Muscle of leg (tissue), 11 donors: ENCODE measurements around the gene PTPN13. TPM values are rescaled to one million over a fixed set of nuclear protein-coding genes. Genes with fewer than 3 reads are reported as not detected.
"Not testable (repeated sequence)": the region's sequence is repeated elsewhere in the genome, so short reads cannot be mapped to it uniquely, and the experiment has no call there.

Source experiments
- DNase-seq: peaks from one replicate; pipeline ENCODE4 v3.0.0; 2013
- H3K27ac ChIP-seq: one replicate; pipeline ENCODE4 v1.5.1; 2013; ENCODE audit warnings: mild to moderate bottlenecking, low read length, control low read depth
- H3K27me3 ChIP-seq: one replicate; pipeline ENCODE4 v1.6.1; 2013; ENCODE audit warnings: low read length; ENCODE audit not compliant: control insufficient read depth, insufficient read depth
- H3K36me3 ChIP-seq: one replicate; pipeline ENCODE4 v1.6.1; 2013; ENCODE audit warnings: low read length; ENCODE audit not compliant: control insufficient read depth, insufficient read depth
- H3K4me1 ChIP-seq: one replicate; pipeline ENCODE4 v1.6.1; 2013; ENCODE audit warnings: low read length; ENCODE audit not compliant: control insufficient read depth, insufficient read depth
- H3K4me3 ChIP-seq: one replicate; pipeline ENCODE4 v1.5.1; 2013; ENCODE audit warnings: low read length, control low read depth
- H3K9me3 ChIP-seq: replicated peaks from 2 replicates; pipeline ENCODE4 v1.6.1; 2013; ENCODE audit warnings: low read depth, low read length; ENCODE audit not compliant: control insufficient read depth
- WGBS: methylation state at CpG from one replicate; pipeline ENCODE4 v1.1.5; 2013; ENCODE audit warnings: missing lambda C conversion rate; ENCODE audit not compliant: insufficient coverage; 5-methylcytosine and 5-hydroxymethylcytosine counted together
- polyA plus RNA-seq, 8 donors: library from polyadenylated mRNA; unstranded; fragments of 120-200 nt; gene quantifications; one replicate each; pipeline versions ENCODE4 v1.2.1 to v1.2.3, GENCODE V29; 2013; ENCODE audit warnings: inconsistent platforms in 1 of 8, low replicate concordance in 1 of 8; ENCODE audit not compliant: insufficient read length in 8 of 8, insufficient read depth in 1 of 8
- total RNA-seq: library from RNA; stranded (reverse); fragments of 120-200 nt; gene quantifications from one replicate; pipeline ENCODE4 v1.2.4, GENCODE V29; 2013

The PTPN13 gene
- total and polyA plus RNA-seq, 9 donors, result 2.8 to 14.2 (median 4.8) TPM

DNA sequence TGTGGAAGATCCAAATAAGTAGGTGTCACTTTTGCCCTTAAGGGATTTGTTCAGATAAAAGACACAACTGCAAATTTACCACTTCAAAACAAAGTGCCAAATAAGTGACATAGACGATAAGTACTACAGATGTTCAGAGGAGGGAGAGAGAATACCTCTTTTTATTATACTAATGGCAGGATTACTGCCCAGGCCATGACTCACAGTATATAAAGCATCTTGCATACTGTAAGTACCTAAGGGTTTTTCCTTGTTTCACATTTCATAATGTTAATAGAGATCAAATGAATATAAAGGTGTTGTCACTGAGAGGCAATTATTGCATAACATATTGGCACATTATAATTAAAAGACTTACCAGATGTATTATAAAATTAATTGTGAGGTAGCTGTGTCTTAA lies 46.4 kb downstream of the PTPN13 start:
- no CpG with 5 or more reads among the region's 1 CpG for WGBS
- H3K27ac ChIP-seq, result no peak overlapping the region
- no peaks in the 10 kb centered on the region for H3K4me1 ChIP-seq
- H3K36me3 ChIP-seq, result no peaks in the 10 kb centered on the region
- no peak for DNase-seq
- no peaks in the 10 kb centered on the region for H3K27me3 ChIP-seq
- H3K9me3 ChIP-seq, result no peaks in the 10 kb centered on the region
- no peak overlapping the region for H3K4me3 ChIP-seq

DNA sequence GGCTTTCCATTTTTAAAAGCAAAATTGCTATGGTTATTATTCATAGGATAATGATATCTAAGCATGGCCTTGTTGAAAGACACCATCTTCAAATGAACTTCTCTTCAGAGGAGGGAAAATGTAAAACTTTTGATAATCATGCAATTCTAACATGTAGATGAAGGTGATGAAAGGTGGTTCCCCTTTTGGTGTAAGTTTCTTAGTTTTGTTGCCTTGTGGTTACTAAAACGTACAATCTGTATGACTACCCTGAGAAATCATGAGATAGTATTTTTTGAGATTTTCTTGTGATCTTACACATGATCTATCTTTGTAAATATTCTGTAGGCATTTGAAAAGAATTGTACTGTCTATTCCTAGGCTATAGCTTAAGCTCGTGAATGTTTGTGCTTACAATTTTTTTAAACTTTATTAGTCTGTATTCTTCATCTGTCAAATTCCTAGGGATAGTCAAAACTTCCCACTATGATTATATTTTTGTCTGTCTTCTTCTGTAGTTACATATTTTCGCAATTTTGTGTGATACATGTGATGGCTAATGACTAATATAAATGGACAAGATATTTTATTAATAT lies 47.5 kb downstream of the PTPN13 start:
- no peak overlapping the region for H3K4me3 ChIP-seq
- no peak overlapping the region for H3K27ac ChIP-seq
- no peaks in the 10 kb centered on the region for H3K4me1 ChIP-seq
- H3K36me3 ChIP-seq, result no peaks in the 10 kb centered on the region
- DNase-seq, result no peak
- WGBS, result no CpG with 5 or more reads among the region's 3 CpGs
- H3K27me3 ChIP-seq, result no peaks in the 10 kb centered on the region
- H3K9me3 ChIP-seq, result no peaks in the 10 kb centered on the region

DNA sequence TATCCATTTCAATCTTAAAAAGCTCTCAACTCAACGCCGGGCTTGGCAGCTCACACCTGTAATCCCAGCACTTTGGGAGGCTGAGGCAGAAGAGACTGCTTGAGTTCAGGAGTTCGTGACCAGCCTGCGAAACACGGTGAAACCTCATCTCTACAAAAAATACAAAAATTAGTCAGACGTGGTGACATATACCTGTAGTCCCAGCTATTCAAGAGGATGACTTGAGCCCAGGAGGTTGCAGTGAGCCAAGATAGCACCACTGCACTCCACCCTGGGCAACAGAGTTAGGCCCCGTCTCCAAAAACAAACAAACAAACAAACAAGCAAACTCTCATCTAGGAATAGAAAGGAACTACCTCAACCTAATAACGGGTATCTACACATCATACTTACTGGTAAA lies 50.8 kb downstream of the PTPN13 start:
- Histone ChIP-seq H3K36me3 (no peaks in the 10 kb centered on the region), H3K4me1 (no peaks in the 10 kb centered on the region), H3K9me3 (peaks cover 7% of the 10 kb centered on the region), H3K27ac (no peak overlapping the region), H3K4me3 (no peak overlapping the region), H3K27me3 (no peaks in the 10 kb centered on the region)
- 73% methylated on average over 2 of the region's 8 CpGs for WGBS
- DNase-seq, result no peak

DNA sequence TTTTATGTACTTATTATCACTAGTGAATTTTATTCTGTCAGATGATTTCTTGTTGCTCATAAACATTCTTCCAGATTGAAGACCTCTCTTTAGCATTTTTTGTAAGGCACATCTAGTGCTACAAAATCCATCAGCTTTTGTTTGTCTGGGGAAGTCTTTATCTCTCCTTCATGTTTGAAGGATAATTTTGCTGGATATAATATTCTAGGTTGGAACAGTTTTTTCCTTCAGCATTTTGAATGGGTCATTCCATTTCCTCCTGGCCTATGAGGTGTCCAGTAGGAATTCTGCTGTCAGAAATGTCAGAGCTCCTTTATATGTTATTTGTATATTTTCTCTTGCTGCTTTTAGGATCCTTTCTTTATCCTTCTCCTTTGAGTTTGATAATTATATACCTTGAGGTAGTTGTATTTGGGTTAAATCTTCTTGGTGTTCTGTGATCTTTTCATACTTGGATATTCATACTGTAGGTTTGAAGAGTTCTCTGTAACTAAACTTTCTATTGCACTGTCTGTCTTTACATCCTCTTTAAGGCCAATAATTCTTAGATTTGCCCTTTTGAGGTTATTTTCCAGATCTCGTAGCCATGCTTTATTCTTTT lies 58.3 kb downstream of the PTPN13 start:
- peaks cover 25% of the 10 kb centered on the region for H3K9me3 ChIP-seq
- no CpG with 5 or more reads among the region's 1 CpG for WGBS

DNA sequence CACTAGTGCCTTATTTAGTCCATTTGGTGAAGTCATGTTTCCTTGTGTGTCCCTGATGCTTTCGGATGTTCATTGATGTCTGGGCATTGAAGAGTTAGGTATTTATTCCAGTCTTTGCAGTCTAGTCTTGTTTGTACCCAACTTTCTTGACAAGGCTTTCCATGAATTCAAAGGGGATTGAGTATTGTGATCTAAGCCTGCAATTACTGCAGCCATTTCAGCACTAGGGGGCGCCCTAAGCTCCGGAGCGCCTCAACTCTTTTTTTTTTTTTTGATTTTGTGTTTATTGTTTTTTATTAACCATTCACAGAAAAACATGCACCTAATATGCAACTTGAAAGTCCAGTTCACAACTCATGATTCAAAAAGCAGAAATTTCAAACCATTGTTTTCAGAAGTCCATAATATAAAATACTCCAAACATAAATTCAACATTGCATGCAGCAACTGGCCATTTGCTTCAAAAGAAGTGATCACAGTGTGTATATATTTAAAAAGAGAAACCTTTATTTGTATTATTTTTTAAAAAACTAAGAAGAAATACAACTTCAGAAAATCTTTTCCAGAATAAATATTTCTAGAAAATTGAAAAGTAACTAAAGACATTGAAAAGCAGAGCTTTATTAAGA lies 59.2 kb downstream of the PTPN13 start:
- 88% methylated on average over 1 of the region's 4 CpGs for WGBS
- Histone ChIP-seq H3K9me3 (peaks cover 25% of the 10 kb centered on the region), H3K27ac (no peak overlapping the region)

More for the DNA sequence above, 58.3 kb downstream of the PTPN13 start:
- H3K36me3 ChIP-seq, result no peaks in the 10 kb centered on the region
- H3K27ac ChIP-seq, result no peak overlapping the region
- H3K4me1 ChIP-seq, result no peaks in the 10 kb centered on the region
- DNase-seq, result no peak
- H3K4me3 ChIP-seq, result no peak overlapping the region
- H3K27me3 ChIP-seq, result no peaks in the 10 kb centered on the region

DNA sequence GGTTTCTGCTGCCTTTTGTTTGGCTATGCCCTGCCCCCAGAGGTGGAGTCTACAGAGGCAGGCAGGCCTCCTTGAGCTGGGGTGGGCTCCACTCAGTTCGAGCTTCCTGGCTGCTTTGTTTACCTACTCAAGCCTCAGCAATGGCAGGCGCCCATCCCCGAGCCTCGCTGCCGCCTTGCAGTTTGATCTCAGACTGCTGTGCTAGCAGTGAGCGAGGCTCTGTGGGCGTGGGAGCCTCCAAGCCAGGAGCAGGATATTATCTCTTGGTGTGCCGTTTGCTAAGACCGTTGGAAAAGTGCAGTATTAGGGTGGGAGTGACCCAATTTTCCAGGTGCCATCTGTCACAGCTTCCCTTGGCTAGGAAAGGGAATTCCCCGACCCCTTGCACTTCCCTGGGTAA lies 62.7 kb downstream of the PTPN13 start:
- not testable (repeated sequence) for H3K4me3 ChIP-seq, H3K27ac ChIP-seq, DNase-seq, H3K36me3 ChIP-seq, H3K4me1 ChIP-seq, H3K27me3 ChIP-seq
- peaks cover 12% of the 10 kb centered on the region for H3K9me3 ChIP-seq
- 87% methylated on average over 9 of the region's 10 CpGs for WGBS

More for the DNA sequence above, 59.2 kb downstream of the PTPN13 start:
- no peaks in the 10 kb centered on the region for H3K27me3 ChIP-seq
- H3K4me1 ChIP-seq, result no peaks in the 10 kb centered on the region
- no peak for DNase-seq
- H3K36me3 ChIP-seq, result no peaks in the 10 kb centered on the region
- H3K4me3 ChIP-seq, result no peak overlapping the region

DNA sequence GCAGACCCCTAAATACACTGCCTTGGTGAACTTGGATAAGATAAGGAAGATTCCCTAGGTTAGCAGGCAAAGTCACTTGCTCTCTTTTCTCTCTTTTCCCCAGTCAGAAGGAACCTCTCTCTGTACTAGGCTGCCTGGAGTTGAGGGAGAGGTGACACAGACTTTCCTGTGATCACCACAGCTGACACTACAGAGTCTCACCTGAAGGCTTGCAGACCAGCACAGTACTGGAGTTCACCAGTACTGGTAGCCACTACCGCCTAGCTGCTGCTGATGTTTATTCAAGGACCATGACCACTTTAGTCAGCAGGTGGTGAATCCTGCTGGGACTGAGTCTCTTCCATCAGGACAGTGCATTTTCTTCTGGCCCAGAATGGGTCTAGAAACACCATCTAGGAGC lies 63.3 kb downstream of the PTPN13 start:
- H3K27ac ChIP-seq, result no peak overlapping the region
- no peaks in the 10 kb centered on the region for H3K27me3 ChIP-seq
- peaks cover 8% of the 10 kb centered on the region for H3K9me3 ChIP-seq
- H3K36me3 ChIP-seq, result no peaks in the 10 kb centered on the region
- H3K4me1 ChIP-seq, result no peaks in the 10 kb centered on the region
- no peak for DNase-seq
- WGBS, result 100% methylated on average over 1 of the region's 1 CpG
- H3K4me3 ChIP-seq, result no peak overlapping the region

DNA sequence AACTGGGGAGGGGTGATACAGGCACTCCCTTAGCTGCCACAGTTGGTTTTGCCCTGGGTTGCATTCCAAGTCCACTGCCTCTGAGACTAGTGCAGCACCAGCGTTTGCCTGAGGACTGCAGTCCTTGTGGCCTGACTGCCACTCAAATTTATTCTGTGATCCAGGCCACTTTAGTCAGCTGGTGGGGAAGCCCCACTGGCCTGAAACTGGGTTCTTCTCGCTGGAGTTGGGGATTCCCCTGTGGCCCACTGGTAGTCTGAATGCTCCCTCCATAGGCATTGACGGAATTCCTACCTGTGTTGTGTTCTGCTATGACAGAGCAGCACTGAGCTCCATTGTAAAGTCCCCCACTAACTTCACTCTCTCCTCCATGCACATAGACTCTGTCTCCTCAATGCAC lies 63.8 kb downstream of the PTPN13 start:
- no peak overlapping the region for H3K4me3 ChIP-seq
- no peaks in the 10 kb centered on the region for H3K4me1 ChIP-seq
- H3K9me3 ChIP-seq, result peaks cover 4% of the 10 kb centered on the region
- H3K36me3 ChIP-seq, result no peaks in the 10 kb centered on the region
- no peaks in the 10 kb centered on the region for H3K27me3 ChIP-seq
- DNase-seq, result no peak
- no peak overlapping the region for H3K27ac ChIP-seq
- 82% methylated on average over 3 of the region's 3 CpGs for WGBS

DNA sequence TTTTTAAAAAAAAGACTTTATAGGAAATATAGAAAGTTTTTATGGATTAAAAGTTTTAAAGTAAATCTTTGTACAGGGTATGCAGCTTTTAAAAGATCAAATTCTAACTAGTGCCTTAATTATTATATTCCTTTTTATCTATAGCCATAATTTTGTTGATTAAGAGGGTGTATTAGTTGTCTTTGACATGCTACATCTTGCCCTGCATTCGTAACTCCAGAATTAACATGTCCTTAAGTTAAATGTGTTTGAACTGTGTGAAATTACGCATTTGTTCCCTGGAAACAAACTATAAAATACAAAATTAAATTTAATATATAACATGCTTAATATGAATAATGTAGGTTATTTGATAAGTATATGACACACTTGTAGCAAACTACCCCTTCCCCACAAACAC lies 66.3 kb downstream of the PTPN13 start:
- Histone ChIP-seq H3K4me3 (no peak overlapping the region), H3K4me1 (no peaks in the 10 kb centered on the region), H3K9me3 (no peaks in the 10 kb centered on the region), H3K36me3 (no peaks in the 10 kb centered on the region), H3K27me3 (no peaks in the 10 kb centered on the region), H3K27ac (no peak overlapping the region)
- DNase-seq, result no peak
- WGBS, result no CpG with 5 or more reads among the region's 2 CpGs

DNA sequence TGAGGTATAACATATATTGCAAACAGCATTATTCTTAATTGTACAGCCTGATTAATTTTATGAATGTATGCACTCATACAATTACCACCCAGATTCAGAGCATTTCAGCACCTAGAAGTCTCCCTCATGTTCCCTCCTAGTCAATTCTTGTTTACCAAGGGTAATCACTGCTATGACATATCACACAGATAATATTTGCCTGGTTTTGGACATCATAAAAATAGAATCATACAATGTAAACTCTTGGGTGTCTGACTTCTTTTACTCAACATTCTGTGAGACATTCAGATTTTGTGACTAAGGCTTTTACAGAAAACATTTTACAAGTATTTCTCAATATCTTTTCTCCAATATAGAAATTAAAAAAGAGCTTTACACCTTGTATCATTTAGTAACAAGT lies 66.9 kb downstream of the PTPN13 start:
- Histone ChIP-seq H3K27ac (no peak overlapping the region), H3K4me1 (no peaks in the 10 kb centered on the region), H3K36me3 (no peaks in the 10 kb centered on the region), H3K27me3 (no peaks in the 10 kb centered on the region), H3K9me3 (no peaks in the 10 kb centered on the region), H3K4me3 (no peak overlapping the region)
- DNase-seq, result no peak
